ENCODE data around the gene CDYL. TPM values are rescaled to one million over a fixed set of nuclear protein-coding genes. Genes with fewer than 3 reads are reported as not detected.

Gene CDYL
- total RNA-seq, 1 donor from 2014 or later = 31.9 TPM

DNA sequence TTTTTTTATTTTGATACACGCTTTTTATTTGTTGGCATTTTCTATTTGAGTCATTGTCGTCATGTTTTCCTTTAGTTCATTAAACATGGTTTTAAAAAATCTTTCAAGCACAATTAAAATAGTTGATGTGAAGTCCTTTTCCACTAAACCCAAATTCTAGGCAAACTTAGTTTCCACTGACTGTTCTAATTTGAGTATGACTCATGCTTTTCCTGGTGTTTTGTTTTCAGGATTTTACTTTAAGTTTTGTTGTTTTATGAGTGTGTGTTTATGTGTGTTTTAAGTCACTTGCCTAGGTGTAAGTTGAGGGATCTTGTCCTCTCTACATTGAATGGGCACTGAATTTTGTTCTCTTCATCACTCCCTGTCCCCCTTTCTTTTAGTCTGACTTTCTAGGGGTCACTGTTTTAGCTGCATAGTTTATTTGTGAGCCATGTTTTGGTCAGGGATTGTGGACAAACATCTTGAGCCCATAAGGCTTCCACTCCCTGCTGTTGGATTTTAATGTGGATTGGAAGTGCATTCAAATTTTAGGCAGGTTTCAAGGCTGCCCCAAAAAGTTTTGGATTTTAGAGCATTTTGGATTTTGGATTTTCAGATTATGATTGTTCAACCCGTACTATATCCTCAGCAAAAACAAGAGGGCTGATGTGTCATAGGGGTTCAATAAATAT lies 94.8 kb downstream of the CDYL start:
- intact Hi-C loops (cut with DNase I) = no loop called here
- no peak for TF ChIP-seq CTCF (IDR thresholded peaks at IDR 0.05)
- TF ChIP-seq POLR2AphosphoS5 (IDR thresholded peaks at IDR 0.05; ENCODE audit: insufficient read depth in 1 of 2, low read depth in 1 of 2) = no peak
- no peak for TF ChIP-seq POLR2A (IDR thresholded peaks at IDR 0.05)

DNA sequence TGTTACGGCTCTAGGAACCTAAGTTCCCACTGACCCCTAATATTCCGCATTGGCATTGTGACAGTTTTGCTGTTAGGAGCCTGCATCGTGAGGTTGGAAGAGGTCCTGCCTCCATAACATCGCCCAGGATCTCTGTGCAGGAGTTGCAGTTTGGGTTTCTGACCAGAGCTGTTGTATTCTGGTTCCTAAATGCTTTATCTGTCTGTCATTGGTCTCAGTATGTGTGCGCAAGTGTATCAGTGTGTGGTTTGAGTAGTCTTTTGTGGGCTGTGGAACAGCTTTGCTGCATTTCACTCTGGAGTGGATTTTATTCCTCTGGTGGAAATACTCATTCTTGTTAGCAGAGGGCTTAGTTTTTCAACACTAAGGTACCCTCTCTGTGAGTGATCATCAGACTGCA lies 95.6 kb downstream of the CDYL start:
- Histone ChIP-seq H3K27me3 (no peaks in the 10 kb centered on the region), H3K9me3 (peaks cover 7% of the 10 kb centered on the region), H3K4me1 (peaks cover 48% of the 10 kb centered on the region), H3K27ac (no peak overlapping the region), H3K36me3 (no peaks in the 10 kb centered on the region), H3K4me3 (no peak overlapping the region)
- no peak for DNase-seq (ENCODE audit: extremely low spot score in 2 of 2)
- TF ChIP-seq POLR2A (IDR thresholded peaks at IDR 0.05) = no peak
- no peak for TF ChIP-seq CTCF (IDR thresholded peaks at IDR 0.05)
- TF ChIP-seq POLR2AphosphoS5 (IDR thresholded peaks at IDR 0.05; ENCODE audit: insufficient read depth in 1 of 2, low read depth in 1 of 2) = no peak
- intact Hi-C loops (cut with DNase I) = no loop called here

More for the DNA sequence above, 94.8 kb downstream of the CDYL start:
- Histone ChIP-seq H3K4me1 (peaks cover 41% of the 10 kb centered on the region), H3K27ac (no peak overlapping the region), H3K27me3 (no peaks in the 10 kb centered on the region), H3K36me3 (no peaks in the 10 kb centered on the region), H3K9me3 (peaks cover 11% of the 10 kb centered on the region), H3K4me3 (no peak overlapping the region)
- DNase-seq (ENCODE audit: extremely low spot score in 2 of 2) = no peak

- Histone ChIP-seq H3K4me1 (peaks cover 51% of the 10 kb centered on the region), H3K27ac (no peak overlapping the region), H3K27me3 (no peaks in the 10 kb centered on the region), H3K4me3 (no peak overlapping the region), H3K9me3 (no peaks in the 10 kb centered on the region), H3K36me3 (no peaks in the 10 kb centered on the region)
- no peak for TF ChIP-seq CTCF (IDR thresholded peaks at IDR 0.05)
- no peak for TF ChIP-seq POLR2A (IDR thresholded peaks at IDR 0.05)
- no peak for TF ChIP-seq POLR2AphosphoS5 (IDR thresholded peaks at IDR 0.05; ENCODE audit: insufficient read depth in 1 of 2, low read depth in 1 of 2)
- intact Hi-C loops (cut with DNase I) = no loop called here
- no peak for DNase-seq (ENCODE audit: extremely low spot score in 2 of 2)
Measured at GRCh38 chr6:4872841-4873240, 96.6 kb downstream of the CDYL start.

DNA sequence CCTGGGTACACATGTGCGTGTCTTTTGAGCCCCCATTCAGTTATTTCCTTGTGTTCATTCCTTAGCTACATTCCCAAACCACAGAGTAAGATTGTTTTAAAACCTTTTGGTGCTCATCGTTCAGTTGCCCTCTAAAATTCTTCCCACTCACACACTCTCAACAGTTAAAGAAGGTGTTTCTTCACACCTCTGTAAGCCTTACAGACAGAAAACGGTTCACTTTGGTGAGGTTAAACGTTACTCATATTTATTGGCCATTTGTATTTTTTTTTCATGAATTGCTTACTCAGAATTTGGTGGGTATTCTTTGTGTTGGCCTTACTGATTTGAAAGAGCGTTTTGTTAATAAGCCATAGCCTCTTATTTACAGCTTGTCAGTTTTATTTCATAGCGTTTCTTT lies 97.7 kb downstream of the CDYL start:
- Histone ChIP-seq H3K27me3 (no peaks in the 10 kb centered on the region), H3K9me3 (no peaks in the 10 kb centered on the region), H3K4me3 (no peak overlapping the region), H3K27ac (no peak overlapping the region), H3K4me1 (peaks cover 51% of the 10 kb centered on the region), H3K36me3 (no peaks in the 10 kb centered on the region)
- intact Hi-C loops (cut with DNase I) = no loop called here
- TF ChIP-seq POLR2AphosphoS5 (IDR thresholded peaks at IDR 0.05; ENCODE audit: insufficient read depth in 1 of 2, low read depth in 1 of 2) (no peak), CTCF (IDR thresholded peaks at IDR 0.05) (no peak), POLR2A (IDR thresholded peaks at IDR 0.05) (no peak)
- DNase-seq (ENCODE audit: extremely low spot score in 2 of 2) = no peak

GRCh38 chr6:4879741-4880275 lies 103.6 kb downstream of the CDYL start:
- Histone ChIP-seq H3K4me3 (no peak overlapping the region), H3K36me3 (no peaks in the 10 kb centered on the region), H3K27ac (no peak overlapping the region), H3K4me1 (peaks cover 34% of the 10 kb centered on the region), H3K27me3 (no peaks in the 10 kb centered on the region), H3K9me3 (no peaks in the 10 kb centered on the region)
- intact Hi-C loops (cut with DNase I) = no loop called here
- no peak for DNase-seq (ENCODE audit: extremely low spot score in 2 of 2)
- TF ChIP-seq CTCF (IDR thresholded peaks at IDR 0.05) = no peak
- no peak for TF ChIP-seq POLR2A (IDR thresholded peaks at IDR 0.05)
- no peak for TF ChIP-seq POLR2AphosphoS5 (IDR thresholded peaks at IDR 0.05; ENCODE audit: insufficient read depth in 1 of 2, low read depth in 1 of 2)
